ENCODE results near the gene BTBD1. TPM values are rescaled to one million over a fixed set of nuclear protein-coding genes. Genes with fewer than 3 reads are reported as not detected.

The BTBD1 gene
- total RNA-seq, 6 donors from 2014 or later, result 39.4 to 84.2 (median 57.4) TPM

DNA sequence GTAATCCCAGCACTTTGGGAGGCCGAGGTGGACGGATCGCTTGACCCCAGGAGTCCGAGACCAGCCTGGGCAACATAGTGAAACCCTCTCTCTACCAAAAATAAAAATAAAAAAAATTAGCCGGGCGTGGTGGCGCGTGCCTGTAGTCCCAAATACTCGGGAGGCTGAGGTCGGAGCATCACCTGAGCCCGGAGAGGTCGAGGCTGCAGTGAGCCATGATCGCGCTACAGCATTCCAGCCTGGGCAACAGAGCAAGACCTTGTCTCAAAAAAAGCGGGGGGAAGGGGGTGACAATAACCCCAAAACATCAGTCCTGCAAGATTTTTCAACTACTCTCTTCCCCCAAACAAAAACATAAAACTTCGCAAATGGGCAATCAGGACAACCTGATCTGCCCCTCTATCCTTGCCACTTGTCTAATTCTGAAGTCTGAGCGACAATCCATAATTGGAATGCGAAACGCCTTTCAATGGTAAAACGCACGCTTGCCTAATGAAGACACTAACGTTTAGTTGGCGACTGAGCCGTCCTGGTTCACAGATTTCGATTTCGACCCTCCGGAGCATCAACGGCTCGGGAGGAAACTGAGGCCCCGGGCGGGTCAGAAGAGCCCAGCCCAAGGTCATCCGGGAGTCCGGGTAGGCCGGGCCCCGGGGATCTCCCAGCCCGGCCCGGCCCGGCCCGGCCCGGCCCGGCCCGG, 868 bp downstream of the BTBD1 start:
- DNase-seq, result no peak
- no peaks in the 10 kb centered on the region for H3K9me3 ChIP-seq
- peaks cover 0 to 3% (median 2%) of the 10 kb centered on the region in 4 donors for H3K36me3 ChIP-seq
- ATAC-seq (ENCODE audit: low FRiP score in 2 of 2), result no peak
- peak overlapping the region; percentile 68 to 90 (median 84) for H3K4me3 ChIP-seq
- peak overlapping the region; percentile 87 to 99 (median 96) for H3K27ac ChIP-seq
- H3K27me3 ChIP-seq, result no peaks in the 10 kb centered on the region
- TF ChIP-seq POLR2A (IDR thresholded peaks at IDR 0.05) (no peak), POLR2AphosphoS5 (IDR thresholded peaks at IDR 0.05) (no peak)
- TF ChIP-seq, protein P1, sequence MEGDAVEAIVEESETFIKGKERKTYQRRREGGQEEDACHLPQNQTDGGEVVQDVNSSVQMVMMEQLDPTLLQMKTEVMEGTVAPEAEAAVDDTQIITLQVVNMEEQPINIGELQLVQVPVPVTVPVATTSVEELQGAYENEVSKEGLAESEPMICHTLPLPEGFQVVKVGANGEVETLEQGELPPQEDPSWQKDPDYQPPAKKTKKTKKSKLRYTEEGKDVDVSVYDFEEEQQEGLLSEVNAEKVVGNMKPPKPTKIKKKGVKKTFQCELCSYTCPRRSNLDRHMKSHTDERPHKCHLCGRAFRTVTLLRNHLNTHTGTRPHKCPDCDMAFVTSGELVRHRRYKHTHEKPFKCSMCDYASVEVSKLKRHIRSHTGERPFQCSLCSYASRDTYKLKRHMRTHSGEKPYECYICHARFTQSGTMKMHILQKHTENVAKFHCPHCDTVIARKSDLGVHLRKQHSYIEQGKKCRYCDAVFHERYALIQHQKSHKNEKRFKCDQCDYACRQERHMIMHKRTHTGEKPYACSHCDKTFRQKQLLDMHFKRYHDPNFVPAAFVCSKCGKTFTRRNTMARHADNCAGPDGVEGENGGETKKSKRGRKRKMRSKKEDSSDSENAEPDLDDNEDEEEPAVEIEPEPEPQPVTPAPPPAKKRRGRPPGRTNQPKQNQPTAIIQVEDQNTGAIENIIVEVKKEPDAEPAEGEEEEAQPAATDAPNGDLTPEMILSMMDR (IDR thresholded peaks at IDR 0.05), result no peak
- 6 to 8% methylated on average over 27 to 34 of the region's 42 CpGs for WGBS, 2 donors
- peaks cover 29 to 57% (median 42%) of the 10 kb centered on the region in 4 donors for H3K4me1 ChIP-seq

DNA sequence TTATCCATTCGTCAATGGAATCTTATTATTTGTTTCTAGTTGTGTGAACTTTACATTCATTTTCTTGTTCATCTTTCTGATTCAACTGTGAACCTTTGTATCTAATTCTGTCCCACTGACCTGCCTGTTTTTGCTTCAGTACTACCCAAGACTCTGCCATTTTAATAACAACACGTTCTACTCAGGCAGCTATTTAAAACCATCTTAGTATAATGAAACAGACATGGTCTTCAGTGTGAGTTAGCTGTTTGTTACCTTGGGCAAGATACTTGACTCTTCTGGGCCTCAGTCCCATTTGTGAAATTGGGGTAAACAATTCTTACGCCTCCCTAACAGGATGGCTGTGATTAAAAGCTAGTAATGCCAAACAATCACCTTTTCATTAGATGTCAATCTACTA, 1.6 kb downstream of the BTBD1 start:
- no peak for DNase-seq
- TF ChIP-seq, protein P1 (IDR thresholded peaks at IDR 0.05), result no peak
- TF ChIP-seq POLR2A (IDR thresholded peaks at IDR 0.05) (no peak), POLR2AphosphoS5 (IDR thresholded peaks at IDR 0.05) (no peak), EP300 (IDR thresholded peaks at IDR 0.05) (no peak)
- Histone ChIP-seq H3K9me3 (no peaks in the 10 kb centered on the region), H3K36me3 (peaks cover 0 to 3% (median 2%) of the 10 kb centered on the region in 4 donors), H3K27ac (peak overlapping the region in 2 of 4 donors; percentile 87 to 96), H3K4me1 (peaks cover 29 to 65% (median 42%) of the 10 kb centered on the region in 4 donors), H3K4me3 (peak overlapping the region in 3 of 4 donors; percentile 68 to 89 (median 79)), H3K27me3 (no peaks in the 10 kb centered on the region)
- WGBS, 2 donors, result 22 to 27% methylated on average over 3 of the region's 3 CpGs
- ATAC-seq (ENCODE audit: low FRiP score in 2 of 2), result no peak

DNA sequence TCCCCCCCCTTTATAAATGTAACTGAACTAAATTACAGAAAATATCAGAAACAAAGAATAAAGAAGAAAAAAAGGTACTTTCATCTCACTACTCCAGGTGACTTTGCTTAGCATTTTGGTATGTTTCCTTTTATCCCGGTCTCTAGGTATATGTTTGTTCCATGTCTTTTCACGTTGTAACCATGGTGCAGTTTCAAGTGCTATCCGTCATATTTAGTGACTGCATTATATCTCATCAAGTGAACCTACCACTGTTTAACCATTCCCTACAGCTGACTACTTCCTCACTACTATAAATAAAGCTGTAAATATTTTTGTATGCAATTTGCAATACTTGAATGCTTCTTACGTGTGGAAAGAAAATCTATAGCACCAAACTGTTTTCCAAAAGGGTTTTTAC, 2.2 kb downstream of the BTBD1 start:
- ATAC-seq (ENCODE audit: low FRiP score in 2 of 2), result no peak
- Histone ChIP-seq H3K27ac (peak overlapping the region in 1 of 4 donors; percentile 96), H3K27me3 (no peaks in the 10 kb centered on the region), H3K4me1 (peaks cover 29 to 66% (median 42%) of the 10 kb centered on the region in 4 donors), H3K9me3 (no peaks in the 10 kb centered on the region), H3K4me3 (peak overlapping the region in 2 of 4 donors; percentile 68 to 89), H3K36me3 (peaks cover 0 to 3% (median 2%) of the 10 kb centered on the region in 4 donors)
- 15 to 35% methylated on average over 4 of the region's 4 CpGs for WGBS, 2 donors
- DNase-seq, result no peak
- no peak for TF ChIP-seq POLR2A (IDR thresholded peaks at IDR 0.05)
- TF ChIP-seq, protein P1 (IDR thresholded peaks at IDR 0.05), result no peak
- TF ChIP-seq POLR2AphosphoS5 (IDR thresholded peaks at IDR 0.05), result no peak
- no peak for TF ChIP-seq EP300 (IDR thresholded peaks at IDR 0.05)

DNA sequence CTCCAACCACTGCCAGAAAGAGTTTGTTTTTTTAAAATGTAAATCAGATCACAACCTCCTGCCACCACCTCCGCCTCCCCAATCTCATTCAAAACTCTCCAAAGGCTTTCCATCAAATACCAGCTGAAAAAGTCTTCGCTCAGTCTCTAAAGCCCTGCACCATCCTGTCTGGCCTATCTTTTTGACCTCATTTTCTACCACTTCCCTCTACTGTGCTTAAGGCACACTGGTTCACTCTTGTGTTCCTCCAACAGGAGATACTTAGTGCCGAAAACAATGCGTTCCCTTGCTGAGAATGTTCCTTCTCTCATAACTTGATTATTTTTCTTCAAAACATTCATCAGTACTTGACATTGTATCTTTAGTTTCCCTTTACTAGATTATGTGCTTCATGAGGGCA, 3.5 kb downstream of the BTBD1 start:
- H3K36me3 ChIP-seq, result peaks cover 0 to 3% (median 2%) of the 10 kb centered on the region in 4 donors
- peak overlapping the region in 1 of 4 donors; percentile 1 for H3K4me3 ChIP-seq
- no peak for DNase-seq
- no peak for TF ChIP-seq EP300 (IDR thresholded peaks at IDR 0.05)
- no peak for TF ChIP-seq POLR2A (IDR thresholded peaks at IDR 0.05)
- TF ChIP-seq POLR2AphosphoS5 (IDR thresholded peaks at IDR 0.05), result no peak
- TF ChIP-seq, protein P1 (IDR thresholded peaks at IDR 0.05), result no peak
- peaks cover 29 to 73% (median 42%) of the 10 kb centered on the region in 4 donors for H3K4me1 ChIP-seq
- no peak for ATAC-seq (ENCODE audit: low FRiP score in 2 of 2)
- 77 to 80% methylated on average over 4 of the region's 4 CpGs for WGBS, 2 donors
- no peaks in the 10 kb centered on the region for H3K27me3 ChIP-seq
- no peaks in the 10 kb centered on the region for H3K9me3 ChIP-seq
- H3K27ac ChIP-seq, result peak overlapping the region in 3 of 4 donors; percentile 4 to 46 (median 44)

Measured in upper lobe of left lung (tissue), 6 donors.